ELR (cell line): ENCODE data around the gene MIX23.
A peak's percentile ranks its signal among the peaks of the same experiment; 100 is the strongest.

Experiments
- DNase-seq: peaks from one replicate; pipeline ENCODE4 v3.0.0-alpha.2; 2015; ENCODE audit warnings: low read depth

MIX23 gene

GRCh38 chr3:122392868-122393844 is 10.1 kb upstream of the MIX23 start:
- DNase-seq: peak; percentile 72

DNA sequence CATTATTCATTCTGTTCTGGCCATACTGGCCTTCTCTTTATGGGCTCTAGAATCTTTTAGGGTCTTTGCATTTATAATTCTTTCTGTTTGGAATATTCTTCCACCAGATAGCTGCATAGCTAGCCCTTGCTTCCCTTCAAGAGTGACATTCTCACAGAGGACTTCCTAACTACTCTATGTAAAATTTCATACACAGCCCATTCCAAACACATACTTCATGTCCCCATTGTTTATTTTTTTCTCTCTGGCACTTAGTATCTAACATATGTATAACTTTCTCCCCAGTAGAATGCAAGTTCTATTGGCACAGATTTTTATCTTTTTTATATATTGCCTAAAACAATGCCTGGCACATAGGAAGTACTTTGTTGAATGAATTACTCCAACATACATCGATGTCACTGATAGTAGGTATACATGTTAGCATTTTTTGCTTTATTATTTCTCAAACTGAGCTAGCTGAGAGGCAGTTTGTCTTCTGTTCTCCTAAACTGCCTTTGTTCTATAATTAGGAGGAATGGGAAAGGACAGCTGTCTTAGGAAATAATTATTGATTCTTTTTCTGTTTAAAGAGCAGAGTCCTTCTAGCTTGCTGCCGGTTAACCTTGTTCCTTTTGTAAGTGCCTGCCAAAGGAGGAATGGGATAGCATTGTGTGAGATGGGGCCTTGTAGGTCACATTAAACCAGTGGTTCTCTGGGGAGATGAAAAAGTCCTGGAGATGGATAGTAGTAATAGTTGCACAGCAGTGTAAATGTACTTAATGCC is 8.8 kb upstream of the MIX23 start:
- DNase-seq: no peak

GRCh38 chr3:122390665-122391064 is 7.6 kb upstream of the MIX23 start:
- DNase-seq: no peak

- DNase-seq: no peak
These were observed 6.9 kb upstream of the MIX23 start for GRCh38 chr3:122389892-122390291.

DNA sequence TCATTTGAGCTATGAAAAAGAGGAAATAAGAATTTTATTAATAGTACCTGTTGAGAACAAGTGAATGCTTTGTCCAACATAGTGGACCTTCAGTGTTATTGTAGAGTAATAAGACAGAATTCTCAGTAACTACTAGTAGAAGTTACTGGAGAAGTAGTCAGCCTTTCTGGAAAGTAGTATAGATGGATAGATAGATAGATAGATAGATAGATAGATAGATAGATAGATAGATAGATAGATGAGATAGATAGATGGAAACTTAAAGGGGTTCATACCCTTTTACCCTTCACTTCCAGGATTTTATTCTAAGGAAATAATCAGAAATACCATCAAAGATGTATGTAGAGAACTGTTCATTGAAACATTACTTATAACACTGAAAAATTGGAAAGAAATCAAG is 6.2 kb upstream of the MIX23 start:
- no peak for DNase-seq

DNA sequence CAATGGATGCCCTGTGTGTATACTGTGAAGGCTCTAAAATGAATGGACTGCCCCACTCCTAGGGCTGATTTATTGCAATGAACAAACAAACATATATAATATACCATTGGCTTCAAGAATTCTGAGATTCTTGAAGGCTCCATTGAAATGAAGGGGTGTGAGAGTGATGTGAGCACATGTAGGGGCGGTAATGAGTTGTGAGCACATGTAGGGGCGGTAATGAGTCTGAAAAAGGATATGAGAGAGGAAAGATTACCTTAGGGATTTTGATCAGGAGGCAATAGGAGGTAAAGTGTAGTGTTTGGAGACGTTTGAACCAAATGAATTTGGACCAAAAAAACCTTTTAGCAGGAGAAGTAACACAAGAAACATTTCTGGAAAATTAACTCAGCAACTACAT is 4.7 kb upstream of the MIX23 start:
- no peak for DNase-seq

DNA sequence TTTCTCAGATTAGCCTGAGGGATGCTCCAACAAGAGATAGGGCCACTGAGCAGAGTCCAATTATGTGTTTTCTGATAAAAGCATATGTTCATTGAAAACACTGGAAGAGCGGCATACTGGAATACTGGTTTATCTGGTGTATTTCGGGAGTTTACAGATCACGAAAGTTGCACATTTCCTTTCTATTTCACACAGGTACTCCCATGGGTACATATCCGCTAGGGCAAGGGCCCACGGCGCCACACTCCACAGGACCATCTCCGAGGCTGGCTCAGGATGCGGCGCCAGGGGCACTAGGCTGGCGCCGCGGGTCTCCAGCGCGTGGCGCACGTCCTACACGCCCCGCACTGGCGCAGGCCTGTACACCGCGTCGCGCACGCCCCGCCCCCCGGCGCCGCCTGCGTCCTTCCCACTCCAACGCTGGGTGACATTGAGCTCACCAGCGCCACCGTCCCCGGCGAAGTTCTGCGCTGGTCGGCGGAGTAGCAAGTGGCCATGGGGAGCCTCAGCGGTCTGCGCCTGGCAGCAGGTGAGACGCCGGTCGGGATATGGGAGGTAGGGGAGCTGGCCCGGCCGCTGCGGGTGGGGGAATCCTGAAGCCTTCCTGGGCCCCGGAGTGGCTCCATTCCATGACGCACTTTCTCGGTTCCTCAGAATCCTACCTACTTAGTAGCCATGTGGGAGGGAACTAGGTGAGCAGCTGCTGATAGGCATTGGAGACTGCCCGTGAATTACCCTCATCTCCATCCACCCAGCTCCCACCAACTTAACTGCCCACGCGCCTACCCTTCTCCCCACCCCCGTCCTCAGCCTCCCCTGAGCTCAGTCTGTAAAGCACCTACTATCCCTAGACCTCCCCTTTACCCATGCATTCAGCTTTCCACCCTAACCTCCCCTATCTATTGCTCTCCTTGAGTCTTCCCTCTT is 1.0 kb upstream of the MIX23 start, which contains the start of gene FAM162A:
Gene FAM162A, plus strand, starts transcription at position 412 of the 927 bp plus-strand sequence. Its CDS starts 84 bp downstream, at position 496.
- peak; percentile 92 for DNase-seq

- DNase-seq: no peak
These were observed 5.1 kb downstream of the MIX23 start for GRCh38 chr3:122377975-122378374.

GRCh38 chr3:122374034-122374433 is 9.0 kb downstream of the MIX23 start:
- DNase-seq: no peak

GRCh38 chr3:122366379-122366749 is 16.7 kb downstream of the MIX23 start:
- peak; percentile 10 for DNase-seq

GRCh38 chr3:122365582-122366378 is 17.3 kb downstream of the MIX23 start:
- peak; percentile 78 for DNase-seq

DNA sequence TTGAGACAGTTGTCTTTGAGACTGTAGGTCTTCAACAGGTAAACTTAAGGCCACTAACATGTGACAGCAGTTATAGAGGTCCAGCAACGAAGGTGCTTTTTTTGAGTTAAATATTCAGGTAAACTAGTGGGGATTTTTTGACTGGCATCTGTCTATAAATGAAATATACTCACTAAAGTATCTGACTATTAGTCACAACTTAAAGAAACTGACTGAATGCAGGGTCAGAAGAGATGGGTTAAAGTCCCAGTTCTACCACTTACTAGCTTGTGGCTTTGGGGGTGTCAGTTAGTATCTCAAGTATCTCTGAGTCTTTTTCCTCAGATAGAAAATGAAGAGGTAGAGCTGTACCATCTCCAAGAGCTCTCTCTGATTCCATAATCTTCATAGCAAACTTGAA is 18.0 kb downstream of the MIX23 start:
- no peak for DNase-seq

DNA sequence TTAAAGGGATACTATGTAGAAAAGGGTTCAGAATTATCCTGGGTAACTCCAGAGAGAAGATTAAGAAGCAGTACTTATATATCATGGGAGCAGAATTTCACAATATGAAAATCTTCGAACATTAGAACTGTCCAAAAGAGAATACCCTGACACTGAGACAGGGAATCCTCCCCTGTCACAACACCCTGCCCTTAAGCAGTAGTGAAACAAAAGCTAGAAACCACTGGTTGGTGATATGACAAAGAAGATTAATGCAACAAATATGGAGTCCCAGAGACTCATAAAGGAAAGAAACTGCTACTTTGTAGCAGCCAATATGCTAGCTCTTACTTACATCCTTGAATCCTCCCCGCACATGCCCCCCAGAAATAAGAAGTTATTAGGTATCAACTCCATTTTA is 18.5 kb downstream of the MIX23 start:
- no peak for DNase-seq

DNA sequence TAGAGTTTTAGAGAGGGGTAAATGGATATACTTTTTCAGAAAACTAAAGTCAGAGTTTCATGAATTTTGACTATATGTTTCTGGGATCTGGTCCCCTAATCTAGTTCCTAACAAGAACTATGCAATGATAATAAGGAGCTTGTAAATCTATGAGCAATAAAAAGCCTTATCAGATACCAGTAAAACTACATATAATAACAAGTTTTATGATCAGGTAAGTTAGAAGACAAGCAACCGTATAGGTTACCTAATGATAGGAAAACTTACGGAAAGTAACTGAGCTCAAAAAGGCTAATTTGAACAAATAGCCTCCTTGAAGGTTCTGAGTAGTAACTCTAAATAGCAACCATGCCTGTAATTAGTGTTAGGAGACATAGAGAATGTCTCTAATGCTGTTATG is 21.0 kb downstream of the MIX23 start:
- DNase-seq: no peak

DNA sequence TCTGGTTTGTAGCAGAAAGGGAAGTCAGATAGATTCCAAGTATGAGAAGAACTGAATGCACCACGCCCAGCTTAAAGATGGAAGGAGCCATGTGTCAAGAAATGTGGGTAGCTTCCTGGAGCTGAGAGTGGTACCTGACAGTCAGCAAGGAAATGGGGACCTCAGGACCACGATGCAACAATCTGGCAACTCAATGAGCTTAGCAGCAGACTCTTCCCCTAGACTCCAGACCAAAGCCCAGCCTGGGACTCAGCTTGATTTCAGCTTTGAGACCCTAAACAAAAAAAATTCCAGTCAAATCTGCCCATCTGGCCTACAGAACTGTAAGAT is 24.4 kb downstream of the MIX23 start:
- DNase-seq: no peak

GRCh38 chr3:122357828-122358702 is 25.0 kb downstream of the MIX23 start:
- no peak for DNase-seq

DNA sequence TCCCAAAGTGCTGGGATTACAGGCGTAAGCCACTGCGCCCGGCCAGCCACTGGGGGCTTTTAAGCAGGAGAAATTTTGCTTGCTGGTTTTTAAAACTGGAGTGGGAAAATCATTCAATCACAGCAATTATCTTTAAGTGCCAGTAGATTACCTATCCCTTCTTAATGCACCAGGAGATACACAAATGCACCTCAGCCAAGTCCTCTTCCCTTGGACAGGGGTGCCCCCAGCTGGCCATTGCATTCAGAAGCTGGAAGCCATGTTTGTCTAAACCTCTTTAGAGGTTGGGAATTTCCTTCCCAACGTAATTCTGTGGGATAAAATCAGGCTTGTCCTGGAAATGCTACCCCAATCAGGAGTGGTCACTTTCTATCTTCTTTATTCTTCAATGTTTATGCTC is 26.6 kb downstream of the MIX23 start:
- peak; percentile 58 for DNase-seq

DNA sequence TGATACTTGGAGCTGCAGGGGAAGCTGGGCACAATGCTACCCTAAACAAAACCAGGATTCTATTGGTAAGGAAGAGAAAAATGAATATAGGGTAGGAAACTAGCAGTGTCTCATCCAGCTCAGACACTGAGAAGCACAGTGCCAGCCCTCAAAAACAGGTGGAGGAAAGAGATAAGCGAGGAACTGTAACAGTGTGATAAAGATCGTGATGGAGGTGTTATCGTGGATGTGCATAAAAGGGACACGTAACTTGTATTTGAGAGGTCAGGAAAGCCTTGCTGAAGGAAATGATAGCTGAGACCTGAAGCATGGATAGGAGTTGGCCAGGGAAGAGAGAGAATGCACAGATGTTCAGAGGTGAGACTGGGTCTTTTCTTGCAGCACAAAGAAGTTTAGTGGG is 27.4 kb downstream of the MIX23 start:
- no peak for DNase-seq

- no peak for DNase-seq
These were observed 29.1 kb downstream of the MIX23 start for GRCh38 chr3:122353893-122354401.

GRCh38 chr3:122353215-122353614 is 29.8 kb downstream of the MIX23 start:
- no peak for DNase-seq
